Fibroblast of pulmonary artery (primary cell): ENCODE data around the gene EIF1B.

Source experiments
- DNase-seq: peaks from one replicate; pipeline ENCODE4 v3.0.0-alpha.2; 2010; ENCODE audit warnings: low read depth
- H3K4me3 ChIP-seq: replicated peaks from 2 replicates; pipeline ENCODE4 v1.5.1; 2011; ENCODE audit warnings: low read depth, mild to moderate bottlenecking, control low read depth, low read length, moderate library complexity
- CTCF ChIP-seq: IDR thresholded peaks from 2 replicates; pipeline ENCODE4 v1.5.1; 2011; ENCODE audit warnings: mild to moderate bottlenecking, control low read depth, low read length, inconsistent platforms; ENCODE audit errors: missing control alignments

EIF1B gene

DNA sequence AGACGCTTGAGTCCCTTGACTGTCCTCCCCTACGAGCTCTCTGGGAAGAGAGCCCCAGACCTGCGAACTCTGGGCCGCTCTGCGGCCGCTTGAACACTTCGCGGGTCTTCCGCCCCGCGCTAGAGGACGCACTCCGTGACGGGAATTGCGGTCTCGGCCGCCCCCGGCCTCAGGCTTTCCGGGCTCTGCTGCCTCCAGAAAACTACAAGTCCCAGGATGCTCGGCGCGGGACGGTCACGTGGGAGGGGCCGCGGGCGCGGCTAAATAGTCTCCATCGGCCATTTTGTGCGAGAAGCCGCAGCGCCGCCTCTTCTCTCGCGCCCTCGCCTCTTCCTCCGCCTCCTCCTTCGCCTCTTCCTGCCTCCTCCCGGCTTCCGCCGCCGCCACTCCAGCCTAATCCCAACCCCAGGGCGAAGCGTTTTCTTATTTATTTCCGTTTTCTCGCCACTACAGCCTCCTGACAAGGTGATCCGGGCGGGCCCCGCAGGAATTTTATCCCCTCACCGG, at the start of gene EIF1B:
TSS of gene EIF1B (plus strand) at position 290 of the 507 bp plus-strand sequence. CDS start 235 bp downstream, outside the sequence.
- TF ChIP-seq CTCF, result peak; percentile 81
- peak within 1 kb of the TSS; percentile 96 for H3K4me3 ChIP-seq
- DNase-seq, result peak; percentile 98

DNA sequence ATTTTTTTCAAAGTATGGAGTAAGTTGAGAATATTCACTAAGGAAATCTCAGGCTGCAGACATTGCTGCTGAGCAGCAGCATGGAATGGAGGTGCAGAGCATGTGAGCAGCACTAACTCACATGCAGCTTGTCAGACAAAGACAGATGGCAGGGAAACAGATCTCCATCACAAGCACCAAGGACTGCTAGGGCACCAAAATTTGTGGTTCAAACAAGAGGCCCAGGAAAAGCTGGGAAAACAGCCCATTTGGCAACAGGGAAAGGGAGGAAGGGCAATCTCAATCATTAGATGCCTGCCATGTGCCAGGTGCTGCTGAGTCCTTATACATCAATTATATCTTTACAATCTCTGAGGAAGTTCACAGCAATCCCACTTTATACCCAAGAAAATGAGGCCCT, 47.2 kb upstream of the EIF1B start:
- no peak for TF ChIP-seq CTCF
- H3K4me3 ChIP-seq, result no peak overlapping the region

DNA sequence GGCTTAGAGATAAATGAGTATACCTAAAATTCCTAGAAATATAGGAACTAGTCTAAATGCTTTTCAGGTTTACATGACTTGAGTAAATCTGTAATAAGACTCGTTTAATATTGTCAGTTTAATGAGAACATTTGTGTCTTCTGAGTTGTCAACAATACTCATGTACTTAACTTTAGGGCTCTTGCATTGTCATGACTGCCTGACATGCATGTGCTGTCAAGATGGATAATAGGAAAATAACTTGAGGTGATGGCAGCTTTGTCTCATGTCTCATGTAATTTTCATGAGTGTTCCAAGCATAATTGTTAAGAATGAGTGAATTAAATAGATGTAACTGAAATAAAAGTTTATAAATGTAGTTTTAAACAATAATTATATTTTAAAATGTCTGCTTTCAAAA, 45.1 kb upstream of the EIF1B start:
- no peak overlapping the region for H3K4me3 ChIP-seq
- no peak for TF ChIP-seq CTCF
- DNase-seq, result no peak

More for the DNA sequence above, 47.2 kb upstream of the EIF1B start:
- DNase-seq, result no peak

DNA sequence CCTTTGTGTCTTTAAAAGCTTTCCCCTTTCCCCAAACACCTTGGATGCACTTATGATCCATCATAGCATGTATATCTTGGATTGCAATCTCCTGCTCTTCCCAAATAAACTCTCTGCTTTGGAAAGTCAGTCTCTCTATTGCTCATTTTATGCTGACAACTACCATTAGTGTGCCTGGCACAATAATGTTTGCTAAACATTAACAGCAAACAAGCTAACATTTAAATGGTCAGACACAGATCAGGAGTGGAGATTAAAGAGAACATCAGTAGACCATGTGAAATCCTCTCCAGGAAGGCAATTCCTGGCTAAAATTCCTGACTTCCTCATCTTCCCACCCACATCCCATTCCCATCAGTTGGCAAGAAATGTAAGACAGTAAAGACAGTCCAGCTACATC, 44.3 kb upstream of the EIF1B start:
- no peak overlapping the region for H3K4me3 ChIP-seq
- no peak for TF ChIP-seq CTCF
- no peak for DNase-seq

- no peak for DNase-seq
These were observed 41.4 kb upstream of the EIF1B start for GRCh38 chr3:40267937-40268724.

GRCh38 chr3:40268802-40269524, 40.5 kb upstream of the EIF1B start:
- TF ChIP-seq CTCF, result no peak
- DNase-seq, result no peak

More at GRCh38 chr3:40267937-40268724, 41.4 kb upstream of the EIF1B start:
- no peak for TF ChIP-seq CTCF
- no peak overlapping the region for H3K4me3 ChIP-seq

More at GRCh38 chr3:40268802-40269524, 40.5 kb upstream of the EIF1B start:
- H3K4me3 ChIP-seq, result no peak overlapping the region
